ENCODE measurements around the gene UMODL1.

- TF ChIP-seq GATA3 (IDR thresholded peaks at IDR 0.05; ENCODE audit: low read depth, low read length) (no peak), GATA2 (IDR thresholded peaks at IDR 0.05; ENCODE audit: low read depth, low read length) (no peak)
Measured at GRCh38 chr21:42093186-42093585, 22.1 kb downstream of the UMODL1 start.

Measured in SH-SY5Y (cell line).